H1 (cell line): ENCODE measurements around the gene ATP11A. TPM values are rescaled to one million over a fixed set of nuclear protein-coding genes. Genes with fewer than 3 reads are reported as not detected.
"Not testable (repeated sequence)": the region's sequence is repeated elsewhere in the genome, so short reads cannot be mapped to it uniquely, and the experiment has no call there.

ENCODE experiments used
- CTCF ChIA-PET: fragments of 300-600 bp; sonication (Branson Sonifier 250); formaldehyde crosslinking; loops from one replicate; lab custom pipeline; 2021; ENCODE audit not compliant: partially characterized antibody; lab: Charles Lee
- POLR2A ChIA-PET: fragments of 300-600 bp; sonication (Branson Sonifier 250); formaldehyde crosslinking; loops from one replicate; lab custom pipeline; 2021; ENCODE audit warnings: inconsistent platforms; ENCODE audit not compliant: partially characterized antibody; lab: Charles Lee
- DNase-seq, 2 experiments: peaks; one replicate each; pipeline versions ENCODE4 v3.0.0 to v3.0.0-alpha.2; 2010 to 2022; ENCODE audit warnings: low spot score in 2 of 2, low read depth in 1 of 2, mixed read lengths in 1 of 2
- FAIRE-seq: peaks from 2 replicates; lab custom pipeline; 2011; peaks lifted over from hg19 to GRCh38; lab: Jason Lieb, UNC
- H2AFZ ChIP-seq: 2 replicates; pipeline ENCODE4 v1.8.1; 2012; ENCODE audit warnings: low read length, inconsistent platforms
- H2AK5ac ChIP-seq: 2 replicates; pipeline ENCODE4 v1.6.1; 2013; ENCODE audit warnings: low read depth, low read length
- H2BK120ac ChIP-seq: replicated peaks from 2 replicates; pipeline ENCODE3; 2013; ENCODE audit warnings: low read depth, low read length, inconsistent platforms
- H2BK12ac ChIP-seq: 2 replicates; pipeline ENCODE4 v1.6.1; 2013; ENCODE audit warnings: low read depth, low read length
- H2BK15ac ChIP-seq: 2 replicates; pipeline ENCODE4 v1.6.1; 2013; ENCODE audit warnings: low read length
- H2BK20ac ChIP-seq: 2 replicates; pipeline ENCODE4 v1.6.1; 2013; ENCODE audit warnings: low read length
- H2BK5ac ChIP-seq: 2 replicates; pipeline ENCODE4 v1.6.1; 2013; ENCODE audit warnings: low read depth, low read length
- H3K14ac ChIP-seq: 2 replicates; pipeline ENCODE4 v1.6.1; 2013; ENCODE audit warnings: inconsistent platforms; ENCODE audit not compliant: insufficient read length
- H3K18ac ChIP-seq: 2 replicates; pipeline ENCODE4 v1.6.1; 2013; ENCODE audit warnings: low read length; ENCODE audit errors: extremely low read depth
- H3K23ac ChIP-seq: 2 replicates; pipeline ENCODE4 v1.6.1; 2013; ENCODE audit warnings: inconsistent platforms; ENCODE audit not compliant: insufficient read length
- H3K23me2 ChIP-seq: 2 replicates; pipeline ENCODE4 v1.6.1; 2013; ENCODE audit warnings: low read depth, low read length
- H3K27ac ChIP-seq: 2 replicates; pipeline ENCODE4 v1.6.1; 2011; ENCODE audit warnings: low read depth, low read length, inconsistent platforms
- H3K27me3 ChIP-seq, 4 experiments: replicated peaks in 1 of 4; 1 replicate in 1 of 4; 2 replicates in 3 of 4; pipeline versions ENCODE4 v1.6.1 to v1.8.1; 2011 to 2013; ENCODE audit warnings: low read length in 3 of 4, mild to moderate bottlenecking in 3 of 4, inconsistent platforms in 2 of 4, mixed read lengths in 2 of 4, moderate library complexity in 1 of 4; ENCODE audit not compliant: control insufficient read depth in 3 of 4, insufficient read depth in 3 of 4; ENCODE audit errors: extremely low read depth in 1 of 4
- H3K36me3 ChIP-seq, 4 experiments: 2 replicates each; pipeline versions ENCODE4 v1.6.1 to v1.8.1; 2011 to 2013; ENCODE audit warnings: mild to moderate bottlenecking in 4 of 4, low read length in 3 of 4, moderate library complexity in 2 of 4, control low read depth in 1 of 4, inconsistent platforms in 1 of 4; ENCODE audit not compliant: insufficient read depth in 4 of 4, control insufficient read depth in 2 of 4
- H3K4ac ChIP-seq: replicated peaks from 2 replicates; pipeline ENCODE3; 2013; ENCODE audit warnings: low read length, low read depth, mixed read lengths, inconsistent platforms; ENCODE audit not compliant: insufficient read length
- H3K4me1 ChIP-seq, 4 experiments: replicated peaks in 1 of 4; 1 replicate in 1 of 4; 2 replicates in 3 of 4; pipeline versions ENCODE4 v1.6.1 to v1.8.1; 2011 to 2013; ENCODE audit warnings: low read length in 3 of 4, inconsistent platforms in 2 of 4, mixed read lengths in 1 of 4; ENCODE audit not compliant: insufficient read depth in 4 of 4, control insufficient read depth in 3 of 4
- H3K4me2 ChIP-seq, 2 experiments: 2 replicates each; pipeline versions ENCODE4 v1.6.1 to v1.8.1; 2011 to 2013; ENCODE audit warnings: low read depth in 2 of 2, low read length in 2 of 2, control low read depth in 1 of 2, inconsistent platforms in 1 of 2, mild to moderate bottlenecking in 1 of 2; ENCODE audit not compliant: insufficient read depth in 1 of 2
- H3K4me3 ChIP-seq, 4 experiments: fragments of 200-600, 300-600 bp in 1 of 4; sonication (generic), shearing (Covaris generic), sonication (Bioruptor Twin) in 1 of 4; 2 replicates each; pipeline versions ENCODE4 v1.5.1 to v1.8.1; 2011 to 2016; ENCODE audit warnings: low read length in 4 of 4, low read depth in 3 of 4, control low read depth in 2 of 4, inconsistent platforms in 2 of 4, mild to moderate bottlenecking in 2 of 4, mixed read lengths in 1 of 4, moderate library complexity in 1 of 4; ENCODE audit not compliant: insufficient read depth in 2 of 4; ENCODE audit errors: extremely low read depth in 1 of 4
- H3K56ac ChIP-seq: replicated peaks from 2 replicates; pipeline ENCODE3; 2013; ENCODE audit warnings: low read depth, mild to moderate bottlenecking, mixed read lengths, low read length, inconsistent platforms; ENCODE audit not compliant: insufficient read length
- H3K79me1 ChIP-seq: 2 replicates; pipeline ENCODE4 v1.6.1; 2013; ENCODE audit warnings: low read depth, low read length, control low read depth
- H3K79me2 ChIP-seq, 2 experiments: 2 replicates each; pipeline versions ENCODE4 v1.6.1 to v1.8.1; 2012 to 2013; ENCODE audit warnings: low read length in 2 of 2, mild to moderate bottlenecking in 2 of 2, inconsistent platforms in 1 of 2; ENCODE audit not compliant: insufficient read depth in 2 of 2, control insufficient read depth in 1 of 2
- H3K9ac ChIP-seq, 4 experiments: replicated peaks in 1 of 4; 1 replicate in 1 of 4; 2 replicates in 3 of 4; pipeline versions ENCODE4 v1.6.1 to v1.8.1; 2011 to 2013; ENCODE audit warnings: low read depth in 3 of 4, low read length in 3 of 4, control low read depth in 2 of 4, mild to moderate bottlenecking in 2 of 4, moderate library complexity in 2 of 4, inconsistent platforms in 1 of 4; ENCODE audit errors: extremely low read depth in 1 of 4
- H3K9me3 ChIP-seq, 2 experiments: 2 replicates each; pipeline versions ENCODE4 v1.6.1 to v1.8.1; 2012 to 2013; ENCODE audit warnings: mild to moderate bottlenecking in 2 of 2, moderate library complexity in 2 of 2, control low read depth in 1 of 2, inconsistent platforms in 1 of 2, low read depth in 1 of 2, low read length in 1 of 2, mixed read lengths in 1 of 2; ENCODE audit not compliant: insufficient read depth in 2 of 2
- H4K20me1 ChIP-seq, 2 experiments: replicated peaks in 1 of 2; 2 replicates each; pipeline versions ENCODE3 to v1.8.1; 2011 to 2013; ENCODE audit warnings: inconsistent platforms in 2 of 2, low read length in 2 of 2, mild to moderate bottlenecking in 1 of 2; ENCODE audit not compliant: insufficient read depth in 2 of 2, control insufficient read depth in 1 of 2
- H4K5ac ChIP-seq: 2 replicates; pipeline ENCODE4 v1.6.1; 2013; ENCODE audit warnings: low read length, low read depth, mixed read lengths, inconsistent platforms; ENCODE audit not compliant: insufficient read length
- H4K8ac ChIP-seq: 2 replicates; pipeline ENCODE4 v1.8.0; 2013; ENCODE audit warnings: mild to moderate bottlenecking, moderate library complexity, low read length, inconsistent platforms; ENCODE audit not compliant: insufficient read depth; ENCODE audit errors: extremely low read depth
- H4K91ac ChIP-seq: replicated peaks from 2 replicates; pipeline ENCODE3; 2013; ENCODE audit warnings: low read length, mixed read lengths, inconsistent platforms; ENCODE audit not compliant: insufficient read length
- POLR2A ChIP-seq, 2 experiments: IDR thresholded peaks; 1 replicate in 1 of 2; 2 replicates in 1 of 2; pipeline ENCODE4 v1.6.1; 2011; ENCODE audit warnings: low read depth in 2 of 2, low read length in 2 of 2, mild to moderate bottlenecking in 2 of 2; ENCODE audit errors: control extremely low read depth in 1 of 2
- WGBS, 2 experiments: shearing (Covaris generic) in 1 of 2; methylation state at CpG; one replicate each; pipeline versions ENCODE4 v1.1.6 to v1.1.7; 2013 to 2015; ENCODE audit warnings: low lambda C conversion rate in 2 of 2, mixed read lengths in 2 of 2, inconsistent platforms in 1 of 2, low coverage in 1 of 2, missing lambda C conversion rate in 1 of 2; ENCODE audit not compliant: insufficient replicate concordance in 2 of 2, insufficient coverage in 1 of 2, insufficient read length in 1 of 2; ENCODE audit errors: extremely low coverage in 1 of 2, missing lambda C conversion rate in 1 of 2; 5-methylcytosine and 5-hydroxymethylcytosine counted together
- polyA plus RNA-seq, 7 experiments: library from polyadenylated mRNA; depleted of rRNA in 3 of 7; stranded (reverse) in 5 of 7; unstranded in 2 of 7; fragments of >200 nt in 5 of 7; fragments of 200-250 nt in 2 of 7; gene quantifications; 1 replicate in 5 of 7; 2 replicates in 1 of 7; 4 replicates in 1 of 7; pipeline versions ENCODE4 v1.2.1 to v1.2.3, GENCODE V29; 2011 to 2013; ENCODE audit warnings: missing spikeins in 2 of 7, mixed read lengths in 2 of 7
- total RNA-seq: library from RNA; stranded (reverse); fragmentation: NEBNext Ultra II Directional; extraction: Animal tissue kit (Norgen Biotek cat#: 25700); gene quantifications from 2 replicates; pipeline ENCODE4 v1.2.1, GENCODE V29; 2021

Gene ATP11A
- total and polyA plus RNA-seq, 2 of the 8 experiments (the other 6 are each of a cell fraction or from before 2014, with no cell fraction given) = 28.8 to 72.9 TPM

DNA sequence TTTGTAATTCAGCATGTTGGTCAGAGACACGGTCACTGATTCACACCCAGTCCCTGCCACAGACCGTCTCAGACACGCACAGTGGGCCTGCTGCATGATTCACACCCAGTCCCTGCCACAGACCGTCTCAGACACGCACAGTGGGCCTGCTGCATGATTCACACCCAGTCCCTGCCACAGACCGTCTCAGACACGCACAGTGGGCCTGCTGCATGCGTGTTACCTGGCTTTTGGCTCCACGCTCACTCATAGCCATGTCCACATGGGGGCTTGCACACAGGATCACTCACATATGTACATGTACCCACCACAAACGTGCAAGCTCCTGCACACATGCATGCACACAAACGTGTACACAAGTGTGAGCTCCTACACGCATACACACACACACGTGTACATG, 194.9 kb downstream of the ATP11A start:
- H3K23ac ChIP-seq, H3K23me2 ChIP-seq, H4K20me1 ChIP-seq, H3K27me3 ChIP-seq, H2AFZ ChIP-seq, H3K4ac ChIP-seq, H3K4me3 ChIP-seq, H3K4me2 ChIP-seq, H3K18ac ChIP-seq, H3K56ac ChIP-seq, H2BK12ac ChIP-seq, H3K79me1 ChIP-seq, H2BK5ac ChIP-seq, H3K79me2 ChIP-seq, H4K91ac ChIP-seq, H2BK15ac ChIP-seq, DNase-seq, H4K8ac ChIP-seq, FAIRE-seq, H2AK5ac ChIP-seq, H2BK20ac ChIP-seq, H3K27ac ChIP-seq, H4K5ac ChIP-seq, H3K9me3 ChIP-seq, H2BK120ac ChIP-seq: not testable (repeated sequence)
- H3K14ac ChIP-seq = peak overlapping the region; percentile 3
- WGBS, 2 experiments = 92% methylated on average over 13 of the region's 13 CpGs; no CpG with 5 or more reads in 1 of the 2 experiments
- ChIA-PET POLR2A (interaction anchor here (1.8 kb wide), 1 partner anchor 13 kb away, joined by 6 read pairs; no protein-coding TSS in a partner anchor), CTCF (interaction anchor here (1.0 to 5.6 kb wide), 6 partner anchors 9 to 266 kb away, joined by 3 to 31 read pairs (median 4); no protein-coding TSS in a partner anchor)
- 0 out of 7 replicates have a peak overlapping the region, but pooled peaks of 1 of the 4 experiments have one; percentile 1 for H3K9ac ChIP-seq
- TF ChIP-seq POLR2A (IDR thresholded peaks at IDR 0.05; ENCODE audit: control extremely low read depth in 1 of 2, low read depth in 2 of 2, low read length in 2 of 2) = 0 out of 3 replicates have a peak, but pooled peaks of 1 of the 2 experiments have one; percentile 42
- peaks cover 0 to 20% (median 8%) of the 10 kb centered on the region in 4 experiments; a peak in 5 of 8 replicates for H3K36me3 ChIP-seq
- peaks cover 0 to 11% (median 7%) of the 10 kb centered on the region in 4 experiments; a peak in 5 of 7 replicates for H3K4me1 ChIP-seq
